ENCODE measurements around the gene TENM4. TPM values are rescaled to one million over a fixed set of nuclear protein-coding genes. Genes with fewer than 3 reads are reported as not detected.

The TENM4 gene
- polyA plus RNA-seq, 1 donor from 2014 or later, result 16.8 TPM

- H3K27ac ChIP-seq (ENCODE audit: low read length), result no peak overlapping the region
Observed at GRCh38 chr11:78818201-78818600, 622.6 kb downstream of the TENM4 start.

GRCh38 chr11:78815831-78816230 lies 625.0 kb downstream of the TENM4 start:
- Histone ChIP-seq H3K9me3 (ENCODE audit: low read length) (no peaks in the 10 kb centered on the region), H3K4me2 (ENCODE audit: low read length) (no peak overlapping the region), H3K79me2 (replicated peaks; ENCODE audit: insufficient read depth, low read length) (no peaks in the 10 kb centered on the region), H2AFZ (ENCODE audit: low read depth, low read length) (no peak overlapping the region), H3F3A (ENCODE audit: insufficient read depth, low read length, poor library complexity, severe bottlenecking) (no peaks in the 10 kb centered on the region), H3K9me2 (ENCODE audit: insufficient read depth, low read length) (no peaks in the 10 kb centered on the region), H3K4me3 (ENCODE audit: low read length) (no peak overlapping the region), H3K27ac (ENCODE audit: low read length) (no peak overlapping the region), H4K20me1 (ENCODE audit: insufficient read depth) (no peaks in the 10 kb centered on the region), H3K27me3 (ENCODE audit: insufficient read depth, low read depth, low read length) (no peaks in the 10 kb centered on the region), H3K9ac (ENCODE audit: low read length) (no peak overlapping the region), H3K36me3 (ENCODE audit: insufficient read depth, low read length) (no peaks in the 10 kb centered on the region)
- TF ChIP-seq EP300 (conservative IDR thresholded peaks at IDR 0.05; ENCODE audit: poor library complexity, severe bottlenecking) (no peak), EZH2 (IDR thresholded peaks at IDR 0.05; ENCODE audit: borderline replicate concordance, insufficient read depth, low read length, poor library complexity, severe bottlenecking) (no peak), CTCF (IDR thresholded peaks at IDR 0.05; ENCODE audit: poor library complexity, severe bottlenecking) (no peak), MXI1 (conservative IDR thresholded peaks at IDR 0.05; ENCODE audit: poor library complexity, severe bottlenecking) (no peak)

More at GRCh38 chr11:78818201-78818600, 622.6 kb downstream of the TENM4 start:
- TF ChIP-seq REST (IDR thresholded peaks at IDR 0.05; ENCODE audit: borderline replicate concordance), result no peak
- no peak for TF ChIP-seq RAD21 (conservative IDR thresholded peaks at IDR 0.05)
- TF ChIP-seq CTCF (IDR thresholded peaks at IDR 0.05; ENCODE audit: poor library complexity, severe bottlenecking), result no peak
- no peak for TF ChIP-seq EZH2 (IDR thresholded peaks at IDR 0.05; ENCODE audit: borderline replicate concordance, insufficient read depth, low read length, poor library complexity, severe bottlenecking)
- no peak for TF ChIP-seq MXI1 (conservative IDR thresholded peaks at IDR 0.05; ENCODE audit: poor library complexity, severe bottlenecking)
- TF ChIP-seq SMC3 (conservative IDR thresholded peaks at IDR 0.05; ENCODE audit: poor library complexity), result no peak
- no peak for TF ChIP-seq TAF1 (IDR thresholded peaks at IDR 0.05; ENCODE audit: low read depth)
- no peak for TF ChIP-seq EP300 (conservative IDR thresholded peaks at IDR 0.05; ENCODE audit: poor library complexity, severe bottlenecking)
- no peak for TF ChIP-seq POLR2AphosphoS5 (IDR thresholded peaks at IDR 0.05)
- H3K9me3 ChIP-seq (ENCODE audit: low read length), result no peaks in the 10 kb centered on the region
- H3K79me2 ChIP-seq (replicated peaks; ENCODE audit: insufficient read depth, low read length), result no peaks in the 10 kb centered on the region
- H3K9ac ChIP-seq (ENCODE audit: low read length), result no peak overlapping the region
- H3K4me2 ChIP-seq (ENCODE audit: low read length), result no peak overlapping the region
- no peaks in the 10 kb centered on the region for H3K9me2 ChIP-seq (ENCODE audit: insufficient read depth, low read length)
- H3K27me3 ChIP-seq (ENCODE audit: insufficient read depth, low read depth, low read length), result no peaks in the 10 kb centered on the region
- no peaks in the 10 kb centered on the region for H3F3A ChIP-seq (ENCODE audit: insufficient read depth, low read length, poor library complexity, severe bottlenecking)
- no peaks in the 10 kb centered on the region for H3K36me3 ChIP-seq (ENCODE audit: insufficient read depth, low read length)
- H3K4me3 ChIP-seq (ENCODE audit: low read length), result no peak overlapping the region
- no peaks in the 10 kb centered on the region for H4K20me1 ChIP-seq (ENCODE audit: insufficient read depth)
- no peak overlapping the region for H2AFZ ChIP-seq (ENCODE audit: low read depth, low read length)
